Fibroblast of lung (primary cell): ENCODE results near the gene PYGO1.

Experiments
- EZH2 ChIP-seq: IDR thresholded peaks from 2 replicates; pipeline ENCODE4 v1.5.1; 2012; ENCODE audit warnings: low read length, control low read depth, mild to moderate bottlenecking; ENCODE audit errors: missing control alignments
- TF ChIP-seq, protein P1 (sequence below), 2 donors: IDR thresholded peaks in 1 of 2; conservative IDR thresholded peaks in 1 of 2; 1 replicate in 1 of 2; 2 replicates in 1 of 2; pipeline ENCODE4 v1.5.1; 2011 to 2012; ENCODE audit warnings: low read length in 2 of 2, control low read depth in 1 of 2, inconsistent platforms in 1 of 2, low read depth in 1 of 2, mild to moderate bottlenecking in 1 of 2

GRCh38 chr15:55587321-55588069, 650 bp downstream of the PYGO1 start:
- TF ChIP-seq, protein P1, sequence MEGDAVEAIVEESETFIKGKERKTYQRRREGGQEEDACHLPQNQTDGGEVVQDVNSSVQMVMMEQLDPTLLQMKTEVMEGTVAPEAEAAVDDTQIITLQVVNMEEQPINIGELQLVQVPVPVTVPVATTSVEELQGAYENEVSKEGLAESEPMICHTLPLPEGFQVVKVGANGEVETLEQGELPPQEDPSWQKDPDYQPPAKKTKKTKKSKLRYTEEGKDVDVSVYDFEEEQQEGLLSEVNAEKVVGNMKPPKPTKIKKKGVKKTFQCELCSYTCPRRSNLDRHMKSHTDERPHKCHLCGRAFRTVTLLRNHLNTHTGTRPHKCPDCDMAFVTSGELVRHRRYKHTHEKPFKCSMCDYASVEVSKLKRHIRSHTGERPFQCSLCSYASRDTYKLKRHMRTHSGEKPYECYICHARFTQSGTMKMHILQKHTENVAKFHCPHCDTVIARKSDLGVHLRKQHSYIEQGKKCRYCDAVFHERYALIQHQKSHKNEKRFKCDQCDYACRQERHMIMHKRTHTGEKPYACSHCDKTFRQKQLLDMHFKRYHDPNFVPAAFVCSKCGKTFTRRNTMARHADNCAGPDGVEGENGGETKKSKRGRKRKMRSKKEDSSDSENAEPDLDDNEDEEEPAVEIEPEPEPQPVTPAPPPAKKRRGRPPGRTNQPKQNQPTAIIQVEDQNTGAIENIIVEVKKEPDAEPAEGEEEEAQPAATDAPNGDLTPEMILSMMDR (conservative IDR thresholded peaks at IDR 0.05 in 1 of 2, IDR thresholded peaks at IDR 0.05 in 1 of 2; ENCODE audit: low read depth in 1 of 2, low read length in 2 of 2), result no peak
- TF ChIP-seq EZH2, result no peak
